ENCODE measurements around the gene TXNDC5.

TXNDC5 gene

GRCh38 chr6:7910654-7911344 is at the start of gene TXNDC5:
TSS of gene TXNDC5 (minus strand) at chr6:7910788. CDS start at chr6:7910776, 12 bp downstream.
- peak; percentile 76 for DNase-seq

GRCh38 chr6:7960141-7960540 is 49.6 kb upstream of the TXNDC5 start:
- DNase-seq, result no peak

- no peak for DNase-seq
These were observed 48.9 kb upstream of the TXNDC5 start for GRCh38 chr6:7959453-7959852.

GRCh38 chr6:7958464-7958863 is 47.9 kb upstream of the TXNDC5 start:
- no peak for DNase-seq

GRCh38 chr6:7956257-7956656 is 45.7 kb upstream of the TXNDC5 start:
- DNase-seq, result no peak

- no peak for DNase-seq
These were observed 44.1 kb upstream of the TXNDC5 start for GRCh38 chr6:7954477-7955200.

- no peak for DNase-seq
These were observed 43.2 kb upstream of the TXNDC5 start for GRCh38 chr6:7953753-7954152.

GRCh38 chr6:7939864-7940228 is 29.3 kb upstream of the TXNDC5 start:
- no peak for DNase-seq

GRCh38 chr6:7939184-7939863 is 28.7 kb upstream of the TXNDC5 start:
- no peak for DNase-seq

- no peak for DNase-seq
These were observed 28.1 kb upstream of the TXNDC5 start for GRCh38 chr6:7938562-7939183.

GRCh38 chr6:7933794-7934193 is 23.2 kb upstream of the TXNDC5 start:
- no peak for DNase-seq

GRCh38 chr6:7932625-7933024 is 22.0 kb upstream of the TXNDC5 start:
- DNase-seq, result no peak

GRCh38 chr6:7924867-7925266 is 14.3 kb upstream of the TXNDC5 start:
- no peak for DNase-seq

GRCh38 chr6:7922596-7922995 is 12.0 kb upstream of the TXNDC5 start:
- no peak for DNase-seq

- no peak for DNase-seq
These were observed 11.1 kb upstream of the TXNDC5 start for GRCh38 chr6:7921632-7922092.

- no peak for DNase-seq
These were observed 10.5 kb upstream of the TXNDC5 start for GRCh38 chr6:7921046-7921445.

- peak; percentile 27 for DNase-seq
These were observed 9.8 kb upstream of the TXNDC5 start for GRCh38 chr6:7920425-7920824.

- peak; percentile 66 for DNase-seq
These were observed 9.3 kb upstream of the TXNDC5 start for GRCh38 chr6:7919871-7920270.

GRCh38 chr6:7918403-7918802 is 7.8 kb upstream of the TXNDC5 start:
- no peak for DNase-seq

GRCh38 chr6:7917729-7918128 is 7.1 kb upstream of the TXNDC5 start:
- no peak for DNase-seq

GRCh38 chr6:7916959-7917358 is 6.4 kb upstream of the TXNDC5 start:
- no peak for DNase-seq

GRCh38 chr6:7914991-7915789 is 4.6 kb upstream of the TXNDC5 start:
- no peak for DNase-seq

GRCh38 chr6:7914311-7914710 is 3.7 kb upstream of the TXNDC5 start:
- DNase-seq, result no peak
